ENCODE data around the gene MINDY4. TPM values are rescaled to one million over a fixed set of nuclear protein-coding genes. Genes with fewer than 3 reads are reported as not detected.

Gene MINDY4
- total RNA-seq, 3 donors from 2014 or later (not counting 1 experiment from before 2014, with no cell fraction given), result 1.1 to 1.7 (median 1.1) TPM

- DNase-seq, result no peak
- no peaks in the 10 kb centered on the region for H3K4me1 ChIP-seq (ENCODE audit: control insufficient read depth, insufficient read depth, low read length)
- Mint-ChIP-seq H3K9me3 (no peaks in the 10 kb centered on the region), H3K36me3 (no peaks in the 10 kb centered on the region), H3K4me3 (no peak overlapping the region), H3K27ac (no peak overlapping the region), H3K4me1 (no peaks in the 10 kb centered on the region), H3K27me3 (ENCODE audit: low read depth in 2 of 2) (no peaks in the 10 kb centered on the region)
- no peaks in the 10 kb centered on the region for H3K36me3 ChIP-seq (ENCODE audit: control insufficient read depth, insufficient read depth, low read length)
- intact Hi-C loops (cut with micrococcal nuclease), result no loop called here
- H3K9me3 ChIP-seq (ENCODE audit: control insufficient read depth, insufficient read depth, low read length), result no peaks in the 10 kb centered on the region
- TF ChIP-seq CTCF (IDR thresholded peaks at IDR 0.05), result no peak
- no peak for ATAC-seq
- H3K27ac ChIP-seq (ENCODE audit: low read length), result no peak overlapping the region
- no peaks in the 10 kb centered on the region for H3K27me3 ChIP-seq (ENCODE audit: control insufficient read depth, insufficient read depth, low read length)
- no peak overlapping the region for H3K4me3 ChIP-seq (ENCODE audit: low read length)
Measured at GRCh38 chr7:30782690-30783089, 11.5 kb downstream of the MINDY4 start.

- no peak for ATAC-seq
- TF ChIP-seq CTCF (IDR thresholded peaks at IDR 0.05), result no peak
- WGBS (ENCODE audit: insufficient coverage), result 95% methylated on average over 9 of the region's 9 CpGs
Measured at GRCh38 chr7:30785786-30786185, 14.6 kb downstream of the MINDY4 start.

GRCh38 chr7:30787486-30787885, 16.3 kb downstream of the MINDY4 start:
- H3K4me3 Mint-ChIP-seq, result no peak overlapping the region

More at GRCh38 chr7:30785786-30786185, 14.6 kb downstream of the MINDY4 start:
- Mint-ChIP-seq H3K36me3 (no peaks in the 10 kb centered on the region), H3K27ac (no peak overlapping the region), H3K4me3 (no peak overlapping the region), H3K4me1 (no peaks in the 10 kb centered on the region), H3K27me3 (ENCODE audit: low read depth in 2 of 2) (no peaks in the 10 kb centered on the region), H3K9me3 (no peaks in the 10 kb centered on the region)
- Histone ChIP-seq H3K36me3 (ENCODE audit: control insufficient read depth, insufficient read depth, low read length) (no peaks in the 10 kb centered on the region), H3K27ac (ENCODE audit: low read length) (no peak overlapping the region), H3K9me3 (ENCODE audit: control insufficient read depth, insufficient read depth, low read length) (no peaks in the 10 kb centered on the region), H3K27me3 (ENCODE audit: control insufficient read depth, insufficient read depth, low read length) (no peaks in the 10 kb centered on the region), H3K4me1 (ENCODE audit: control insufficient read depth, insufficient read depth, low read length) (no peaks in the 10 kb centered on the region), H3K4me3 (ENCODE audit: low read length) (no peak overlapping the region)
- DNase-seq, result no peak
- intact Hi-C loops (cut with micrococcal nuclease), result no loop called here

More at GRCh38 chr7:30787486-30787885, 16.3 kb downstream of the MINDY4 start:
- H3K9me3 ChIP-seq (ENCODE audit: control insufficient read depth, insufficient read depth, low read length), result no peaks in the 10 kb centered on the region
- no peak for TF ChIP-seq CTCF (IDR thresholded peaks at IDR 0.05)
- no peaks in the 10 kb centered on the region for H3K9me3 Mint-ChIP-seq
- DNase-seq, result no peak
- H3K27ac ChIP-seq (ENCODE audit: low read length), result no peak overlapping the region
- no peaks in the 10 kb centered on the region for H3K36me3 ChIP-seq (ENCODE audit: control insufficient read depth, insufficient read depth, low read length)
- H3K4me1 Mint-ChIP-seq, result no peaks in the 10 kb centered on the region
- no peaks in the 10 kb centered on the region for H3K27me3 Mint-ChIP-seq (ENCODE audit: low read depth in 2 of 2)
- H3K27ac Mint-ChIP-seq, result no peak overlapping the region
- no peak for ATAC-seq
- H3K4me3 ChIP-seq (ENCODE audit: low read length), result no peak overlapping the region
- H3K27me3 ChIP-seq (ENCODE audit: control insufficient read depth, insufficient read depth, low read length), result no peaks in the 10 kb centered on the region
- 33% methylated on average over 1 of the region's 1 CpG for WGBS (ENCODE audit: insufficient coverage)
- no peaks in the 10 kb centered on the region for H3K36me3 Mint-ChIP-seq
- intact Hi-C loops (cut with micrococcal nuclease), result no loop called here
- no peaks in the 10 kb centered on the region for H3K4me1 ChIP-seq (ENCODE audit: control insufficient read depth, insufficient read depth, low read length)
